ENCODE results near the gene SLX9. TPM values are rescaled to one million over a fixed set of nuclear protein-coding genes. Genes with fewer than 3 reads are reported as not detected.

Gene SLX9
- total RNA-seq, 1 experiment from 2014 or later = 26.3 TPM

- DNase-seq (ENCODE audit: low read depth) = no peak
Observed at GRCh38 chr21:44957047-44957831, 17.4 kb downstream of the SLX9 start.

GRCh38 chr21:44957901-44958451 lies 18.1 kb downstream of the SLX9 start:
- no peak for DNase-seq (ENCODE audit: low read depth)

GRCh38 chr21:44958471-44959191 lies 18.8 kb downstream of the SLX9 start:
- DNase-seq (ENCODE audit: low read depth) = no peak

- DNase-seq (ENCODE audit: low read depth) = no peak
Observed at GRCh38 chr21:44959376-44960091, 19.7 kb downstream of the SLX9 start.

GRCh38 chr21:44960141-44961092 lies 20.6 kb downstream of the SLX9 start:
- no peak for DNase-seq (ENCODE audit: low read depth)

GRCh38 chr21:44962403-44962966 lies 22.7 kb downstream of the SLX9 start:
- DNase-seq (ENCODE audit: low read depth) = peak; percentile 93

- DNase-seq (ENCODE audit: low read depth) = no peak
Observed at GRCh38 chr21:44964381-44964780, 24.6 kb downstream of the SLX9 start.

- DNase-seq (ENCODE audit: low read depth) = peak; percentile 31
Observed at GRCh38 chr21:44965251-44966022, 25.6 kb downstream of the SLX9 start.

GRCh38 chr21:44966135-44967081 lies 26.6 kb downstream of the SLX9 start:
- no peak for DNase-seq (ENCODE audit: low read depth)

GRCh38 chr21:44967082-44968047 lies 27.5 kb downstream of the SLX9 start:
- DNase-seq (ENCODE audit: low read depth) = no peak

- DNase-seq (ENCODE audit: low read depth) = no peak
Observed at GRCh38 chr21:44969066-44969670, 29.3 kb downstream of the SLX9 start.

GRCh38 chr21:44969931-44970755 lies 30.3 kb downstream of the SLX9 start:
- DNase-seq (ENCODE audit: low read depth) = no peak

GRCh38 chr21:44970766-44971671 lies 31.2 kb downstream of the SLX9 start:
- DNase-seq (ENCODE audit: low read depth) = no peak

- no peak for DNase-seq (ENCODE audit: low read depth)
Observed at GRCh38 chr21:44971672-44971995, 31.8 kb downstream of the SLX9 start.

GRCh38 chr21:44972301-44972814 lies 32.5 kb downstream of the SLX9 start:
- DNase-seq (ENCODE audit: low read depth) = no peak

Data from HT1080 (cell line).